ENCODE results near the gene LGALS7B.
"Not testable (repeated sequence)": the region's sequence is repeated elsewhere in the genome, so short reads cannot be mapped to it uniquely, and the experiment has no call there.

The LGALS7B gene

GRCh38 chr19:38825936-38826335 lies 36.9 kb downstream of the LGALS7B start:
- not testable (repeated sequence) for DNase-seq

GRCh38 chr19:38826856-38827551 lies 38.0 kb downstream of the LGALS7B start:
- DNase-seq: no peak

GRCh38 chr19:38829203-38829602 lies 40.2 kb downstream of the LGALS7B start:
- not testable (repeated sequence) for DNase-seq

GRCh38 chr19:38830039-38830733 lies 41.2 kb downstream of the LGALS7B start:
- DNase-seq: no peak

- DNase-seq: no peak
These were observed 42.2 kb downstream of the LGALS7B start for GRCh38 chr19:38831142-38831605.

GRCh38 chr19:38833092-38833425 lies 44.1 kb downstream of the LGALS7B start:
- DNase-seq: no peak

- DNase-seq: no peak
These were observed 45.1 kb downstream of the LGALS7B start for GRCh38 chr19:38834104-38834490.

- DNase-seq: no peak
These were observed 45.6 kb downstream of the LGALS7B start for GRCh38 chr19:38834590-38834989.

- DNase-seq: no peak
These were observed 47.4 kb downstream of the LGALS7B start for GRCh38 chr19:38836159-38836982.

- DNase-seq: no peak
These were observed 48.1 kb downstream of the LGALS7B start for GRCh38 chr19:38836983-38837626.

GRCh38 chr19:38837656-38838121 lies 48.7 kb downstream of the LGALS7B start:
- no peak for DNase-seq

- no peak for DNase-seq
These were observed 49.4 kb downstream of the LGALS7B start for GRCh38 chr19:38838208-38838985.

GRCh38 chr19:38838986-38839761 lies 50.2 kb downstream of the LGALS7B start:
- no peak for DNase-seq

GRCh38 chr19:38839816-38840582 lies 51.0 kb downstream of the LGALS7B start:
- DNase-seq: no peak

GRCh38 chr19:38840583-38840968 lies 51.6 kb downstream of the LGALS7B start:
- no peak for DNase-seq

Data from NCI-H187 treated with DMSO at 0.1 percent for 48 hours (cell line).